IMR-90 (cell line): ENCODE measurements around the gene ATG10. TPM values are rescaled to one million over a fixed set of nuclear protein-coding genes. Genes with fewer than 3 reads are reported as not detected.

Experiments
- ATAC-seq: fragments of 200-7000 bp; cut with Tn5 transposase; 2 replicates; pipeline ENCODE4 v1.9.1; 2020; ENCODE audit warnings: low read depth, mild to moderate bottlenecking, moderate library complexity
- BruUV-seq: library from RNA; stranded (reverse); fragments of 400-500 nt; replicated peaks from 2 replicates; lab custom pipeline; 2021; lab: Mats Ljungman, UMichigan
- CTCF ChIA-PET: fragments of 300-600 bp; formaldehyde crosslinking; extraction: SDS; loops from one replicate; lab custom pipeline; 2021; ENCODE audit warnings: antibody characterized with exemption; lab: Yijun Ruan, JAX
- POLR2A ChIA-PET: fragments of 300-600 bp; sonication (Branson Sonifier 250); formaldehyde crosslinking; loops from one replicate; lab custom pipeline; 2022; ENCODE audit warnings: antibody characterized with exemption; ENCODE audit not compliant: unreplicated experiment; lab: Charles Lee
- DNase-seq: peaks from one replicate; pipeline ENCODE4 v3.0.0; 2013
- H2AFZ ChIP-seq: replicated peaks from 2 replicates; pipeline ENCODE3; 2013; ENCODE audit warnings: low read length, mild to moderate bottlenecking; ENCODE audit not compliant: poor library complexity
- H2AK5ac ChIP-seq: 2 replicates; pipeline ENCODE4 v1.6.1; 2013; ENCODE audit warnings: low read depth, low read length, inconsistent platforms
- H2AK9ac ChIP-seq: replicated peaks from 2 replicates; pipeline ENCODE3; 2013; ENCODE audit warnings: mild to moderate bottlenecking, low read depth, low read length, moderate library complexity; ENCODE audit not compliant: poor library complexity
- H2BK120ac ChIP-seq: 2 replicates; pipeline ENCODE4 v1.6.1; 2013; ENCODE audit warnings: low read depth, low read length, inconsistent platforms
- H2BK15ac ChIP-seq: 3 replicates; pipeline ENCODE4 v1.6.1; 2013; ENCODE audit warnings: low read depth, low read length, inconsistent platforms
- H2BK20ac ChIP-seq: 2 replicates; pipeline ENCODE4 v1.6.1; 2013; ENCODE audit warnings: low read depth, mild to moderate bottlenecking, inconsistent platforms, low read length, moderate library complexity
- H2BK5ac ChIP-seq: 2 replicates; pipeline ENCODE4 v1.6.1; 2013; ENCODE audit warnings: mild to moderate bottlenecking, low read depth, low read length, inconsistent platforms; ENCODE audit not compliant: poor library complexity, severe bottlenecking
- H3K14ac ChIP-seq: replicated peaks from 2 replicates; pipeline ENCODE4 v1.6.1; 2013; ENCODE audit warnings: low read depth, low read length, inconsistent platforms
- H3K18ac ChIP-seq: 2 replicates; pipeline ENCODE4 v1.6.1; 2013; ENCODE audit warnings: low read depth, low read length, control low read depth
- H3K23ac ChIP-seq: 2 replicates; pipeline ENCODE4 v1.6.1; 2013; ENCODE audit warnings: low read depth, low read length, inconsistent platforms
- H3K27ac ChIP-seq: 2 replicates; pipeline ENCODE4 v1.5.1; 2013; ENCODE audit warnings: mild to moderate bottlenecking, control low read depth, low read length; ENCODE audit not compliant: insufficient read depth
- H3K27me3 ChIP-seq: 2 replicates; pipeline ENCODE4 v1.6.1; 2013; ENCODE audit warnings: low read length; ENCODE audit not compliant: control insufficient read depth, insufficient read depth
- H3K36me3 ChIP-seq: 2 replicates; pipeline ENCODE4 v1.6.1; 2013; ENCODE audit warnings: low read length, mixed read lengths; ENCODE audit not compliant: control insufficient read depth, insufficient read depth
- H3K4ac ChIP-seq: 2 replicates; pipeline ENCODE4 v1.6.1; 2013; ENCODE audit warnings: low read depth, low read length, inconsistent platforms
- H3K4me1 ChIP-seq: 2 replicates; pipeline ENCODE4 v1.6.1; 2013; ENCODE audit warnings: low read length, mixed read lengths; ENCODE audit not compliant: control insufficient read depth, insufficient read depth
- H3K4me2 ChIP-seq: 2 replicates; pipeline ENCODE4 v1.6.1; 2013; ENCODE audit warnings: low read depth, mild to moderate bottlenecking, control low read depth, low read length, moderate library complexity
- H3K4me3 ChIP-seq: 2 replicates; pipeline ENCODE4 v1.5.1; 2013; ENCODE audit warnings: low read depth, mild to moderate bottlenecking, control low read depth, low read length, moderate library complexity; ENCODE audit not compliant: insufficient read depth
- H3K56ac ChIP-seq: 2 replicates; pipeline ENCODE4 v1.6.1; 2013; ENCODE audit warnings: low read length, inconsistent platforms; ENCODE audit not compliant: insufficient read depth; ENCODE audit errors: extremely low read depth
- H3K79me1 ChIP-seq, 2 experiments: 2 replicates each; pipeline ENCODE4 v1.6.1; 2013; ENCODE audit warnings: low read length in 2 of 2, inconsistent platforms in 1 of 2, low read depth in 1 of 2
- H3K9ac ChIP-seq: 2 replicates; pipeline ENCODE4 v1.6.1; 2013; ENCODE audit warnings: low read depth, low read length, control low read depth
- H3K9me1 ChIP-seq: 2 replicates; pipeline ENCODE4 v1.6.1; 2013; ENCODE audit warnings: low read length, inconsistent platforms; ENCODE audit not compliant: insufficient read depth
- H3K9me3 ChIP-seq: 2 replicates; pipeline ENCODE4 v1.6.1; 2013; ENCODE audit warnings: low read length; ENCODE audit not compliant: control insufficient read depth, insufficient read depth
- H4K20me1 ChIP-seq: 2 replicates; pipeline ENCODE4 v1.6.1; 2013; ENCODE audit warnings: low read length, inconsistent platforms; ENCODE audit not compliant: insufficient read depth
- H4K5ac ChIP-seq: 2 replicates; pipeline ENCODE4 v1.6.1; 2013; ENCODE audit warnings: mild to moderate bottlenecking, low read depth, low read length, control low read depth
- H4K8ac ChIP-seq, 2 experiments: 2 replicates each; pipeline ENCODE4 v1.6.1; 2013; ENCODE audit warnings: low read depth in 2 of 2, low read length in 2 of 2, control low read depth in 1 of 2, inconsistent platforms in 1 of 2
- H4K91ac ChIP-seq: 2 replicates; pipeline ENCODE4 v1.6.1; 2013; ENCODE audit warnings: low read depth, low read length, inconsistent platforms; ENCODE audit not compliant: insufficient read depth
- NFE2L2 ChIP-seq: fragments of 150-350 bp; IDR thresholded peaks from 2 replicates; pipeline ENCODE4 v1.6.1; 2016; ENCODE audit warnings: low read depth, mild to moderate bottlenecking, low read length
- RFX5 ChIP-seq: IDR thresholded peaks from 2 replicates; pipeline ENCODE4 v1.8.0; 2012; ENCODE audit warnings: low read depth, mild to moderate bottlenecking, low read length, moderate library complexity
- USF2 ChIP-seq: fragments of 150-350 bp; IDR thresholded peaks from 2 replicates; pipeline ENCODE4 v1.6.1; 2017; ENCODE audit warnings: mild to moderate bottlenecking, antibody characterized with exemption, low read length, low read depth
- WGBS, 2 experiments: methylation state at CpG; one replicate each; pipeline versions ENCODE4 v1.1.5 to v1.1.7; 2013; ENCODE audit warnings: missing lambda C conversion rate in 2 of 2; ENCODE audit not compliant: insufficient read length in 1 of 2; ENCODE audit errors: extremely low coverage in 2 of 2; 5-methylcytosine and 5-hydroxymethylcytosine counted together
- dilution Hi-C: fragments of 300-500 bp; cut with HindIII; formaldehyde crosslinking; loops from one replicate; pipeline ENCODE4 v1.14.3; 2018; ENCODE audit warnings: low sequenced_read_pairs; ENCODE audit not compliant: unreplicated experiment
- in situ Hi-C: fragments of 300-500 bp; cut with MboI; formaldehyde crosslinking; loops from 3 replicates; pipeline ENCODE4 v1.14.3; 2019; ENCODE audit warnings: low sequenced_read_pairs, inconsistent platforms, mixed read lengths
- intact Hi-C: fragments of 100-400 bp; cut with micrococcal nuclease; formaldehyde crosslinking; loops from 2 replicates; pipeline ENCODE4 v1.10.0; 2022
- polyA plus RNA-seq, 3 experiments: library from polyadenylated mRNA; depleted of rRNA; stranded (reverse); fragments of >200 nt; gene quantifications; 2 replicates each; pipeline ENCODE4 v1.2.3, GENCODE V29; 2012; ENCODE audit warnings: low replicate concordance in 1 of 3
- total RNA-seq: library from RNA; depleted of rRNA; stranded (reverse); fragments of >200 nt; gene quantifications from 2 replicates; pipeline ENCODE4 v1.2.3, GENCODE V29; 2012

The ATG10 gene
- total and polyA plus RNA-seq, 2 of the 4 experiments (the other 2 are of a cell fraction): 3.4 to 8.1 TPM

DNA sequence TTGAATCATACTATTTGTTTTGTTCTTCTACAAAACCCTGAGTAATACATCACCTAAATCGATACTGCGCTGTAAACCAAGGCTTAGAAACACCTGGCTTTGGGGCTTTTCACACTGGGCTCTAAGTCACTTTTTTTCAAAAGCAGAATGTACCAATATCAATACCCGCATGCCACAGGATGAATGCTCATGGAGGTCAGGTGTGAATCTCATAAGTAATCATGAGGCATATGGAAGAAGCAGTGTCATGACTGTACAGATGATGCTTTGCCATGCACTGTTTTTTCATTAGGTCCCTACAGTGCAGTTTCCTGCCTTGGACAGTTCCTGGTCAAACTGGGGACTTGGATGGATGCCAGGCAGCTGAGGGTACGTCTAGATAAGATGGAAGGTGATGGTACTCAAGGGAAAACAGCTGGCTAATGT is 49.0 kb upstream of the ATG10 start:
- Histone ChIP-seq H4K20me1 (no peaks in the 10 kb centered on the region), H3K36me3 (no peaks in the 10 kb centered on the region), H3K9me3 (no peaks in the 10 kb centered on the region), H3K18ac (no peak overlapping the region), H2BK5ac (no peak overlapping the region), H3K56ac (no peak overlapping the region), H3K4me3 (no peak overlapping the region), H3K4me1 (no peaks in the 10 kb centered on the region), H2BK20ac (no peak overlapping the region), H2BK120ac (no peak overlapping the region), H3K4me2 (no peak overlapping the region), H2BK15ac (no peak overlapping the region), H3K9ac (no peak overlapping the region), H2AK5ac (no peak overlapping the region), H4K5ac (no peak overlapping the region), H4K91ac (no peak overlapping the region), H3K14ac (no peak overlapping the region), H3K9me1 (no peaks in the 10 kb centered on the region), H3K27me3 (peaks cover 10% of the 10 kb centered on the region), H2AK9ac (no peak overlapping the region), H3K79me1 (no peaks in the 10 kb centered on the region), H3K27ac (no peak overlapping the region), H4K8ac (no peak overlapping the region), H2AFZ (no peak overlapping the region), H3K23ac (no peak overlapping the region), H3K4ac (no peak overlapping the region)
- ChIA-PET POLR2A (interaction anchor here (0.6 kb wide), 1 partner anchor 242 kb away, joined by 3 read pairs; no protein-coding TSS in a partner anchor), CTCF (no interaction called here)
- ATAC-seq (no peak), DNase-seq (no peak)
- intact Hi-C loops: no loop called here
- in situ Hi-C loops: no loop called here
- TF ChIP-seq USF2: no peak
- no peak for TF ChIP-seq RFX5
- no peak for TF ChIP-seq NFE2L2
- dilution Hi-C loops: no loop called here
- no TSS peak for BruUV-seq
- WGBS, 2 experiments: no CpG with 5 or more reads among the region's 4 CpGs
